CD4-positive, alpha-beta T cell (primary cell): Measurements from ENCODE around the gene SP3. TPM values are rescaled to one million over a fixed set of nuclear protein-coding genes. Genes with fewer than 3 reads are reported as not detected.

ENCODE experiments used
- ATAC-seq: fragments of 200-7000 bp; cut with Tn5 transposase; one replicate; pipeline ENCODE4 v1.10.0; 2022; ENCODE audit warnings: mild to moderate bottlenecking; ENCODE audit not compliant: poor library complexity
- CTCF ChIA-PET: fragments of 350-600 bp; sonication (Branson Sonifier 250); formaldehyde crosslinking; loops from one replicate; lab custom pipeline; 2021; ENCODE audit warnings: antibody characterized with exemption, inconsistent platforms; lab: Charles Lee
- POLR2A ChIA-PET: fragments of 350-600 bp; sonication (Branson Sonifier 250); formaldehyde crosslinking; loops from one replicate; lab custom pipeline; 2021; ENCODE audit warnings: antibody characterized with exemption, inconsistent platforms; lab: Charles Lee
- DNase-seq, 14 experiments: peaks; one replicate each; pipeline ENCODE4 v3.0.0-alpha.2; 2013 to 2020; ENCODE audit warnings: mixed read lengths in 2 of 14
- H3K27ac ChIP-seq, 2 donors: one replicate each; pipeline versions ENCODE4 v1.5.1 to v1.7.0; 2013; ENCODE audit warnings: low read length in 2 of 2, low read depth in 1 of 2, mild to moderate bottlenecking in 1 of 2
- H3K27me3 ChIP-seq, 2 experiments: 1 replicate in 1 of 2; 2 replicates in 1 of 2; pipeline versions ENCODE4 v1.6.1 to v1.7.0; 2013; ENCODE audit warnings: low read length in 2 of 2, control low read depth in 1 of 2, mild to moderate bottlenecking in 1 of 2, moderate library complexity in 1 of 2; ENCODE audit not compliant: insufficient read depth in 2 of 2, control insufficient read depth in 1 of 2
- H3K36me3 ChIP-seq: one replicate; pipeline ENCODE4 v1.6.1; 2013; ENCODE audit warnings: low read length, control low read depth; ENCODE audit not compliant: insufficient read depth
- H3K4me1 ChIP-seq: one replicate; pipeline ENCODE4 v1.6.1; 2013; ENCODE audit warnings: low read length, control low read depth; ENCODE audit not compliant: insufficient read depth
- H3K4me3 ChIP-seq: one replicate; pipeline ENCODE4 v1.5.1; 2013; ENCODE audit warnings: mild to moderate bottlenecking, low read length, moderate library complexity
- H3K9me3 ChIP-seq, 2 experiments: 1 replicate in 1 of 2; 2 replicates in 1 of 2; pipeline versions ENCODE4 v1.6.1 to v1.7.0; 2013; ENCODE audit warnings: low read length in 2 of 2, mild to moderate bottlenecking in 2 of 2, control low read depth in 1 of 2, moderate library complexity in 1 of 2; ENCODE audit not compliant: control insufficient read depth in 1 of 2, insufficient read depth in 1 of 2
- H3K27ac Mint-ChIP-seq: one replicate; pipeline ENCODE4 v1.8.0; 2020; ENCODE audit warnings: mixed read lengths
- H3K27me3 Mint-ChIP-seq: one replicate; pipeline ENCODE4 v1.8.0; 2021; ENCODE audit warnings: mixed read lengths
- H3K36me3 Mint-ChIP-seq: one replicate; pipeline ENCODE4 v1.8.0; 2021; ENCODE audit warnings: low read depth, mixed read lengths
- H3K4me1 Mint-ChIP-seq: one replicate; pipeline ENCODE4 v1.8.0; 2021; ENCODE audit warnings: low read depth, mixed read lengths
- H3K4me3 Mint-ChIP-seq: one replicate; pipeline ENCODE4 v1.8.0; 2020; ENCODE audit warnings: mild to moderate bottlenecking, mixed read lengths
- H3K9me3 Mint-ChIP-seq: one replicate; pipeline ENCODE4 v1.8.0; 2020; ENCODE audit warnings: mixed read lengths
- CTCF ChIP-seq: fragments of 200-600 bp; IDR thresholded peaks from one replicate; pipeline ENCODE4 v1.8.0; 2022; ENCODE audit warnings: antibody characterized with exemption, mild to moderate bottlenecking
- intact Hi-C, 2 experiments: fragments of 100-400 bp; cut with DNase I in 1 of 2; cut with micrococcal nuclease in 1 of 2; formaldehyde crosslinking; loops; one replicate each; pipeline versions ENCODE4 v1.15.1 to v1.9.0; 2023 to 2025; cut with DNase I, micrococcal nuclease
- total RNA-seq, 174 experiments: library from RNA in 2 of 174; stranded (reverse) in 2 of 174; gene quantifications; one replicate each; pipeline ENCODE4 v1.2.3 and lab custom pipeline; 2021 to 2026

SP3 gene
- total RNA-seq, 2 experiments from 2014 or later: 159 to 166 TPM

- H3K36me3 ChIP-seq: no peaks in the 10 kb centered on the region
- Mint-ChIP-seq H3K27ac (no peak overlapping the region), H3K27me3 (peaks cover 9% of the 10 kb centered on the region), H3K9me3 (no peaks in the 10 kb centered on the region), H3K4me1 (peaks cover 10% of the 10 kb centered on the region), H3K4me3 (no peak overlapping the region), H3K36me3 (no peaks in the 10 kb centered on the region)
- ChIA-PET POLR2A (no interaction called here), CTCF (no interaction called here)
- no peak overlapping the region for H3K4me3 ChIP-seq
- no peak overlapping the region for H3K27ac ChIP-seq
- no peaks in the 10 kb centered on the region for H3K9me3 ChIP-seq
- ATAC-seq: no peak
- H3K27me3 ChIP-seq: no peaks in the 10 kb centered on the region
- TF ChIP-seq CTCF: no peak
- H3K4me1 ChIP-seq: no peaks in the 10 kb centered on the region
- intact Hi-C loops: no loop called here
- no peak for DNase-seq
Measured at GRCh38 chr2:173983391-173983871, 18.3 kb upstream of the SP3 start.

GRCh38 chr2:173982918-173983317 is 17.7 kb upstream of the SP3 start:
- Mint-ChIP-seq H3K9me3 (no peaks in the 10 kb centered on the region), H3K4me3 (no peak overlapping the region), H3K27ac (no peak overlapping the region), H3K4me1 (peaks cover 10% of the 10 kb centered on the region), H3K27me3 (peaks cover 9% of the 10 kb centered on the region), H3K36me3 (no peaks in the 10 kb centered on the region)
- no peaks in the 10 kb centered on the region for H3K36me3 ChIP-seq
- no peak overlapping the region for H3K4me3 ChIP-seq
- H3K27me3 ChIP-seq: no peaks in the 10 kb centered on the region
- H3K9me3 ChIP-seq: no peaks in the 10 kb centered on the region
- ChIA-PET POLR2A (no interaction called here), CTCF (no interaction called here)
- DNase-seq: no peak
- no peak overlapping the region for H3K27ac ChIP-seq
- H3K4me1 ChIP-seq: no peaks in the 10 kb centered on the region
- no peak for TF ChIP-seq CTCF
- intact Hi-C loops: no loop called here
- no peak for ATAC-seq

- DNase-seq (no peak), ATAC-seq (no peak)
- CTCF ChIA-PET: interaction anchor here (1.0 kb wide), 1 partner anchor 86 kb away, joined by 3 read pairs; no protein-coding TSS in a partner anchor
- intact Hi-C loops: no loop called here
- H3K4me3 Mint-ChIP-seq: no peak overlapping the region
- no peak overlapping the region for H3K27ac Mint-ChIP-seq
- no peaks in the 10 kb centered on the region for H3K36me3 Mint-ChIP-seq
- peaks cover 10% of the 10 kb centered on the region for H3K4me1 Mint-ChIP-seq
- no peaks in the 10 kb centered on the region for H3K27me3 ChIP-seq
- POLR2A ChIA-PET: no interaction called here
- H3K36me3 ChIP-seq: no peaks in the 10 kb centered on the region
- no peak overlapping the region for H3K27ac ChIP-seq
- no peaks in the 10 kb centered on the region for H3K4me1 ChIP-seq
- TF ChIP-seq CTCF: no peak
- H3K27me3 Mint-ChIP-seq: peaks cover 9% of the 10 kb centered on the region
- H3K9me3 Mint-ChIP-seq: no peaks in the 10 kb centered on the region
- no peaks in the 10 kb centered on the region for H3K9me3 ChIP-seq
- no peak overlapping the region for H3K4me3 ChIP-seq
Measured at GRCh38 chr2:173982182-173982714, 17.1 kb upstream of the SP3 start.
